Keratinocyte (primary cell): ENCODE data around the gene PIK3CA.

Experiments used
- CTCF ChIP-seq, 3 experiments: IDR thresholded peaks in 1 of 3; conservative IDR thresholded peaks in 1 of 3; optimal IDR thresholded peaks in 1 of 3; 2 replicates in 2 of 3; 3 replicates in 1 of 3; pipeline versions ENCODE3 to v1.5.1; 2011; ENCODE audit warnings: low read length in 3 of 3, mild to moderate bottlenecking in 3 of 3, moderate library complexity in 2 of 3, control low read depth in 1 of 3, inconsistent platforms in 1 of 3; ENCODE audit not compliant: insufficient read depth in 2 of 3; ENCODE audit errors: extremely low read depth in 1 of 3
- EZH2 ChIP-seq: IDR thresholded peaks from one replicate; pipeline ENCODE4 v1.6.1; 2012; ENCODE audit warnings: inconsistent platforms, mild to moderate bottlenecking, low read length, moderate library complexity

GRCh38 chr3:179194931-179195330, 46.8 kb downstream of the PIK3CA start:
- TF ChIP-seq CTCF (optimal IDR thresholded peaks at IDR 0.05 in 1 of 3, IDR thresholded peaks at IDR 0.05 in 1 of 3, conservative IDR thresholded peaks at IDR 0.05 in 1 of 3; ENCODE audit: extremely low read depth in 1 of 3, insufficient read depth in 2 of 3, low read length in 3 of 3) (no peak), EZH2 (no peak)
